HG02981 (cell line): ENCODE measurements around the gene RILP.
"Not testable (repeated sequence)": the region's sequence is repeated elsewhere in the genome, so short reads cannot be mapped to it uniquely, and the experiment has no call there.

Source experiments
- ATAC-seq: cut with Tn5 transposase; IDR thresholded peaks from one replicate; pipeline ENCODE4 v1.9.1; 2021; ENCODE audit warnings: mild to moderate bottlenecking, moderate library complexity; ENCODE audit not compliant: unreplicated experiment

RILP gene

GRCh38 chr17:1649844-1650501 lies at the start of gene RILP:
Gene RILP, minus strand, starts transcription at chr17:1649866. Its CDS starts 62 bp downstream, at chr17:1649804.
- ATAC-seq, result no peak

GRCh38 chr17:1697681-1698080 lies 48.0 kb upstream of the RILP start:
- no peak for ATAC-seq

GRCh38 chr17:1695365-1695764 lies 45.7 kb upstream of the RILP start:
- ATAC-seq, result no peak

- ATAC-seq, result no peak
Observed at GRCh38 chr17:1693339-1693738, 43.7 kb upstream of the RILP start.

- ATAC-seq, result no peak
Observed at GRCh38 chr17:1690544-1691221, 41.0 kb upstream of the RILP start.

GRCh38 chr17:1688405-1688804 lies 38.7 kb upstream of the RILP start:
- ATAC-seq, result not testable (repeated sequence)

GRCh38 chr17:1686086-1686485 lies 36.4 kb upstream of the RILP start:
- no peak for ATAC-seq

GRCh38 chr17:1684378-1685189 lies 34.9 kb upstream of the RILP start, which contains the start of gene PRPF8:
Gene PRPF8, minus strand, starts transcription at chr17:1684867. Its CDS starts 296 bp downstream, at chr17:1684571.
- peak; percentile 96 for ATAC-seq

GRCh38 chr17:1683459-1683858 lies 33.8 kb upstream of the RILP start:
- ATAC-seq, result no peak

- no peak for ATAC-seq
Observed at GRCh38 chr17:1676401-1676800, 26.7 kb upstream of the RILP start.

GRCh38 chr17:1673041-1673785 lies 23.5 kb upstream of the RILP start:
- ATAC-seq, result no peak

GRCh38 chr17:1663934-1664333 lies 14.3 kb upstream of the RILP start:
- not testable (repeated sequence) for ATAC-seq

- no peak for ATAC-seq
Observed at GRCh38 chr17:1661045-1661444, 11.4 kb upstream of the RILP start.

GRCh38 chr17:1658100-1658499 lies 8.4 kb upstream of the RILP start:
- ATAC-seq, result no peak

- no peak for ATAC-seq
Observed at GRCh38 chr17:1653735-1654134, 4.1 kb upstream of the RILP start.

GRCh38 chr17:1652794-1653193 lies 3.1 kb upstream of the RILP start:
- ATAC-seq, result not testable (repeated sequence)

GRCh38 chr17:1651559-1651844 lies 1.8 kb upstream of the RILP start:
- no peak for ATAC-seq

GRCh38 chr17:1650731-1651558 lies 1.3 kb upstream of the RILP start:
- no peak for ATAC-seq

- ATAC-seq, result peak; percentile 38
Observed at GRCh38 chr17:1648963-1649843, 463 bp downstream of the RILP start.
